HG03280 (cell line): Measurements from ENCODE around the gene PSG2.
"Not testable (repeated sequence)": the region's sequence is repeated elsewhere in the genome, so short reads cannot be mapped to it uniquely, and the experiment has no call there.

Source experiments
- ATAC-seq: cut with Tn5 transposase; IDR thresholded peaks from one replicate; pipeline ENCODE4 v1.9.1; 2021; ENCODE audit warnings: mild to moderate bottlenecking, moderate library complexity; ENCODE audit not compliant: unreplicated experiment

The PSG2 gene

DNA sequence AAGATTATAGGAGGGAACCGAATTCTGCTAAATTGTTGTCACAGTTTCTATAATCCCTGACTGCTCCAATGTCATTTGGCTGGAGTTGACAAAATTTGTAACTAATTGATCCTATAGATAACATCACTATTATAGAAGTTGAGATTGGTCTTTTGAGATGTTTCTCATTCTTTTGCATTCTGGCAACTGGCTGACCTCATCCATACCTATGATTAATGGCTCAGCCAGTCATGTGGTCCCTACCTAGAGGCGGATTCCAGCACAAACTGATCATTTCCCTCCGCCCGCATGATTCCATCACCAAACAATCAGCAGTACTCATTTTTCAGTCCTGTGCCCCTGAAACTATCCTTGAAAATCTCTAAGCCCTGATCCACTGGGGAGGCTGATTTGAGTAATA, 4.2 kb downstream of the PSG2 start:
- ATAC-seq = no peak

DNA sequence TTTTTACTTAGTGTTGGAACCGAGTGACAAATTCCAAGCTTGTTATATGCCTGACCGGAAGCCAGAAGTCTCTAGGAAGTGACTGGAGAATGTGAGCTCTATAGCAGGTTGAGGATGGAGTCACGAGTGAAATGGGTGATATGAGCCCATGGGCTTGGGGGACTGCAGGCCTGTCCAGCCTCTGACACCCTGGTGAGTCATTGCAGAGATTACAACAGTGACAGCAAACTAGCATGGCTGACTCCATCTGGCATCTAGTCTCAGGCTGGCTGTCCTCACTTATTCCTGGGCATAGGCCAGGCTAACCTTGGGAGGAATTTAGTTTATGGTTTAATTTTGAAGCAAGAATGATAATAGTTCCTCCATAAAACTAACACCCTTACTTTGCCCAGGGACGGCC, 4.6 kb downstream of the PSG2 start:
- ATAC-seq = not testable (repeated sequence)

DNA sequence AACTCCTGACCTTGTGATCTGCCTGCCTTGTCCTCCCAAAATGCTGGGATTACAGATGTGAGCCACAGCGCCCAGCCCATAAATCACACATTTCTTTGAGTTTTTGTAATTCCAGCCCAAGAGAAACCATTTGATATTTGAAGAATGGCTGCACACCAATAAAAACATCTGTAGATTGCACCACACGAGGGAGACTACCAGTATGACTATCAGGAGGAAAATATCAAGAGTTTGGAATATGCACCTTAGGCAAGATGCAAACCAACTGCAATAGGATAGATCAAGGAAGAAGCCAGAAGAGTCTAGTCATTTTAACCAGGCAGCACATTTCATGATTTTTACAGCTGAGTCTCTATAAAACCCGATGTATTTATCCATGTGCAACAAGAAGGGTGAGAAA, 20.1 kb downstream of the PSG2 start:
- ATAC-seq = not testable (repeated sequence)

DNA sequence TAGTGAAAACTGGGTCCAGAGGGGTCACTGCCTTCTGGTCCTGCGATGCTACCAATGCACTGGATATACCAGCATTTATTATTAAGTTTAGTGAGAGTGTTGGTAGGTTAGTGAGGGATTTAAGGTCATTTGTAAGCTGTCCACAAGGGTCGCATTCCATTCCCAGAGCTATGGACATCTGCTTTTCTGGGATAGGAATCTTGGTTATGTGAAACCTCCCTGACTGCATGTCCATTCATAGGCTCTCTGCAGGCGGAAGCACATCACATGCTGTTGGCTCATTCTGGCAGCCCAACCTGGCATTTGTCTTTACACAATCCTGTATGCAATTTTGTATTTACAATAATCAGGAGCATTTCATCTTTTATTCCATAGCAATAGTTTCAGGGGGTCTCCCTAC, 21.2 kb downstream of the PSG2 start:
- not testable (repeated sequence) for ATAC-seq

DNA sequence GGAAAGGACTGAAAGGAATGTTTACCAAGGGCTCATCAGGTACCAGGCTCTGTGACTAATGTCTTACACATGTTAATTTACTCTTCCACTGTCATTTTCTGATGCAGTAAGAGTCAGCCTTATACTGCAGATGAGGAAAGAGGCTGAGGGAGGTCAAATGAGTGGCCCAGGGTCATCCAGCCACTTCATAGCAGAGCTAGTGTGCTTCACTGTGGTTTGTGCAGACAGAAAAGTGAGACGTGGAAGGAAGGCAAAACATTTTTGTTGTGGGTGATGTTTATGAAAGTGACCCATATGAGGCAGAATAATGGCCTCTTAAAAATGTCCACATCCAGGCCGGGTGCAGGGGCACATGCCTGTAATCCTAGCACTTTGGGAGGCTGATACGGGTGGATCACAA, 22.2 kb downstream of the PSG2 start:
- ATAC-seq = not testable (repeated sequence)

DNA sequence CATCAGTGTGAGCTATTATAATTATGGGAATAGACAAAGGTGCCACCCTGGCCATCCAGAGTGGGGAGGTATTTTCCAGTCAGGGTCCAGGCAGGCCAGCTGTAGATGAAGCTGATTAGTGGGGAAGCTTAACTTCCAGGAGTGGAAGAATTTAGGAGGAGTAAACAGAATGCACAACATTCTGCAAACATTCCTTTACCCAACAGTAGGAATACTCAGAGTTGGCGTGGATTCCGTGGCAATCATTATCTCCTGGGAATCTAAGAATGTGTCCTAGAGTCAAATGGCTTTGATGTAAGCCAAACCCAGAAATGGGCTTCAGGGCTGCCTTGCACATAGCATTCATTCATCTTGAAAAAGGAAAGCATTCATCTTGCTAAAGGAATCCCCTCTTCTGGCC, 23.0 kb downstream of the PSG2 start:
- not testable (repeated sequence) for ATAC-seq

DNA sequence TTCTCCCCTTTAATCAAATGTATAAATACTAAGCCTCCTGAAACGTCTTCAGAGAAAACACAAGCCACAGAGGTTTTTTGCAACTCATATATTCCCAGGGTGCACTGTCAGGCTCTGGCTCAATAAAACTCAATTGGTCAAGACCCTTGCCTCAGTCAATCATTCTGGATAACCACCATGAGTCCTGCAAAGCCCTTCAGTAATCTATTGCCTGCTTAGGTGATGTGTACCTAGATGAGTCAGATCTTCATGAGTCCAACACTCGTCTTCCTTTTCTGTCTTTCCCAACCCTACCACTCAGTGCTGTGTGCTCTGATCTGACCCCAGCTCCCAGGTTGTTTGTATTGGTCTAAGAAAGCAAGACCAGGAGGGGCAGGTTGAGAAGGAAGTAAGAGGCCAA, 24.1 kb downstream of the PSG2 start:
- ATAC-seq = not testable (repeated sequence)

DNA sequence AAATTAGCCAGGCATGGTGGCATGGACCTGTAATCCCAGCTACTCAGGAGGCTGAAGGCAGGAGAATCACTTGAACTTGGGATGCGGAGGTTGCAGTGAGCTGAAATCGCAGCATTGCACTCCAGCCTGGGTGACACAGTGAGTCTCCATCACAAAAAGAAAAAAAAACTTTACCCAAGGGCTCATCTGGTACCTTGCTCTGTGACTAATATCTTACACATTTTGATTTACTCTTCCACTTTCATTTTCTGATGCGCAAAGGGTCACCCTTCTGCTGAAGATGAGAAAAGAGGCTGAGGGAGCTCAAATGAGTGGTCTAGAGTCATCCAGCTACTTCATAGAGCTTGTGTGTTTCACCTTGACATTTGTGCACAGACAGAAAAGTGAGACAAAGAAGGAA, 34.5 kb downstream of the PSG2 start:
- ATAC-seq = not testable (repeated sequence)

DNA sequence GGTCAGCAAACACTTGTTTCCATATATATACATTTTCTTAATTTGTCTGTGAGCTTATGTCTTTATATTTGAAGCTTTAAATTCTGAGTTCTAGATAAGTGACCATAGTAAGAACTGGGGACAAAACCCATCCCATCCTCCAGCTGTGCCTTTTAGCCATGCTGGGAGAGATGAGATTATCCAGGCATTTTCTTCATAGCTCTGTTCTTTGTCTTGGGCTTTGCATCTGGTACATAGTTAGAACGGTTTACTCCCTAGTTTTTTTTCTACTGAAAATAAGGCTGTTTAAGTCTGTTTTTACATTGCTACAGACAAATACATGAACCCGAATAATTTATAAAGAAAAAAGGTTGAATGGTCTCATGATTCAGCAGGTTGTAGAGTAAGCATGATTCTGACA, 35.9 kb downstream of the PSG2 start:
- not testable (repeated sequence) for ATAC-seq

DNA sequence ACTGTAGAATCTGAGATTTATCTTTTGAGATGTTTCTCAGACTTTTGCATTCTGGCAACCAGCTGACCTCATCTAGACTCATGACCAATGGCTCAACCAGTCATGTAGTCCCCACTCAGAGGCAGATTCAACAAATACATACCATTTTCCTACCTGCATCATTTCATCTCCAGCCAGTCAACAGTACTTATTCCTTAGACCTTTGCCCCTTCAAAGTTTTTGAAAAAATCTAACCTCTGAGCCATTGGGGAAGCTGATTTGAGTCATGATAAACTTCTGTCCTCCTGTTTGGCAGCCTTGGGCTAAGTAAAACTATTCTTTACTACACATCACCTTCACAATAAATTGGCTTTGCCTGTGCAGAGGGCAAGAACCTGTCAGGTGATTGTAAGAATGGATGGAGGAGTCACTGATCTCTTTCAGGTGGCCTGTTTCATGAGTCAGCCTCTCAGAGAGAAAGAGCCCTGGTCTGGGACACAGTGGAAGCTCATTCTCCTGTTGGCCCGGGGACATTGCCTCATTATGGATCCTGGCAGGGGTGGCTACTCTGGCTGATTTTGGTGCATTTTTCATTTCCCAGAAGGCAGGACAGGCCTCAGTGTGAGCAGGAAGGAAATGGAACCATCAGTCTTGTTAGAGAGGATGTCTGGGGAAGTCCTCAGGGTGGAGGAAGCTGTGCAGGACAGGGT, 38.9 kb downstream of the PSG2 start:
- ATAC-seq = not testable (repeated sequence)

DNA sequence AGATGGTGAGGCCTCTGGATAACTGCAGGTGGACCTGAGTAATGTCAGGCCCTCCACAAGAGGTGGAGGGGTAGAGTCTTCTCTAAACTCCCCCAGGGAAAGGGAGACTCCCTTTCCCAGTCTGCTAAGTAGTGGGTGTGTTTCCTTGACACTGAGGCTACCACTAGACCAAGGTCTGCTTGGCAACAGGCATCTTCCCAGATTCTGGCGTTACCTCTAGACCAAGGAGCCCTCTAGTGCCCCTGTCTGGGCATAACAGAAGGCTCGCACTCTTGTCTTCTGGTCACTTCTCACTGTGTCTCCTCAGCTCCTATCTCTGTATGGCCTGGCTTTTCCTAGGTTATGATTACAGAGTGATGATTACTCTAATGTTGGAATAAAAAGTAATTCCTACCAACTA, 50.9 kb downstream of the PSG2 start:
- not testable (repeated sequence) for ATAC-seq

DNA sequence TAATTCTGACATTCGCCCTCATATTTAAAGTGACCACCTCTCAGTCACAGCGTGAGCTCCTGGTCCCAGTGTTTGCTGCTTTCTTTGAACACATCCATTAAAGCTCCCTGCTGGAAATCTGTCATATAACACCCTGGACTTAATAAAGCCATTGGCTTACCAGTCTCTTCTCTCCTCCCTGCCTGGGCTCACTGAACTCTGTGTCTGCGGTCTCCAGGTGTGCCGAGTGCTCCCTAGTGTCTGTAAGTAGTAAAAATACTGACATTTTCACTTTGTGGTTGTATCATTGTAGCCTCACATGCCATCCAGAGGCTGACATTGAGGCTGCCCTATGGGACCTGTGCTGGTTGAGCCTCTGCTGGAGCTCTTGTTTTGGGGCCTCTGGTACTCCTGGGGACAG, 53.6 kb downstream of the PSG2 start:
- no peak for ATAC-seq

DNA sequence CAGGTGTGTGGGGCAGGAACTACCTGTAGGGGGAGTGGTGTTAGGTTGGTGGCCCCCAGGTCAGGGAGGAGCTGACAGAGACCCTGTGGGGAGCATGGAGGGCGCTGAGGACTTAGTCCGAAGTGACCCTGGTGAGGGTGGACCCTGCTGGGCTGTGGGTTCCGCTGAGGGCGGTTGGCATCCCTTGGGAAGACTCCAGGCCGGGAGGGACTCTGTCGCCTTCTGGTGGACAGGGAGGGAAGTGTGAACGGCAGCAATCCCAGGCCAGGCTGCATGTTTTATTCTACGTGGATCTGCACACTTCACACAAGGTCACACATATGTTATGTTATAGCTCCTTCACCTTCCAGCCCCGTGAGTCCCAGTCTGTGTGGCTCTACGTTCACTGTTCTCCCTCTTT, 54.5 kb downstream of the PSG2 start:
- ATAC-seq = not testable (repeated sequence)

DNA sequence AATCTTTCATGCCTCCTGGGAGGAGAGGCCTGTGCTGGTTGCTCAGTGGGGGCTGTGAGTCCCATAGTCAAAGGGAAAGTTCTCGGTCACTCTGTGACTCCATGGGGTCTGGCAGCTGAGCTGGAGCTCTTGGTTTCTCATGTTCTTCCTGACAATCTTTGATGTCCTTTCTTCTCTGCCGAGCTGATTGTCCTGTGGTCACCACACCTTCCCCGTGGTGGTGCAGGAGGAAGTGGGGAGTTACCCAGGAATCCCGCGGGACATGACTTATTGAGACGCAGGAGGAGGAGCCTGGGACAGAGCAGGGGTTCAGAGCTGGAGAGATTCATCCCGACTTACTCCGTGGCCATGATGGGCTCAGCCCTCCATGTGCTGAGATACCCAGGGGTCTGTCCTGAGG, 55.4 kb downstream of the PSG2 start:
- not testable (repeated sequence) for ATAC-seq

DNA sequence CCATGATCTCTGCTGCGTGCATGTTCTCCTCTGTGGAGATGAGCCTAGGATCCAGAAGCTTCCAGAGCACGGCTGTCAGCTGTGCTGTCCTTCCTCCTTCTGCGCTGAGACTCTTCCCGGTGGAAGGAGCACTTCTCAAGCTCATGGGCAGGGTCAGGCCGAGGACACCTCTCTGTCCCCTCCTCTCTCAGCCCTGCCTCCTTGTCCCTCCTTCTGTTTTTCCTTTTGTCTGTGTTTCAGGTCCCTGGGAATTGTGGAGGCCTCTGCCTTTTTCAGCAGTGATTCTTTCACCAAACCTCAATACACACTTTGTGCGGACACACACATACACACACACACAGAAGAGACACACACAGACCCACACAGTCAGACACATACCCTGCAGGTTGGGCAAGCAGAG, 56.1 kb downstream of the PSG2 start, which contains the start of gene PSG11:
Gene PSG11, minus strand, starts transcription at position 101 of the 400 bp plus-strand sequence. Its CDS starts 97 bp downstream, at position 4.
- not testable (repeated sequence) for ATAC-seq

DNA sequence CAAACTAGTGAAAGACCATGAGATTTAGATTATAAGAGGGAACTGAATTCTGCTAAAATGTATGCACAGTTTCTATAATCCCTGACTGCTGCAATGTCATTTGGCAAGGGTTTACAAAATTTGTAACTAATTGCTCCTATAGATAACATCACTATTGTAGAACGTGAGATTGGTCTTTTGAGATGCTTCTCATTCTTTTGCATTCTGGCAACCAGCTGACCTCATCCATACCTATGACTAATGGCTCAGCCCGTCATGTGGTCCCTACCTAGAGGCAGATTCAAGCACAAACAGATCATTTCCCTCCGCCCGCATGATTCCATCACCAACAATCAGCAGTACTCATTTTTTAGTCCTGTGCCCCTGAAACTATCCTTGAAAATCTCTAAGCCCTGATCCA, 60.4 kb downstream of the PSG2 start:
- not testable (repeated sequence) for ATAC-seq

DNA sequence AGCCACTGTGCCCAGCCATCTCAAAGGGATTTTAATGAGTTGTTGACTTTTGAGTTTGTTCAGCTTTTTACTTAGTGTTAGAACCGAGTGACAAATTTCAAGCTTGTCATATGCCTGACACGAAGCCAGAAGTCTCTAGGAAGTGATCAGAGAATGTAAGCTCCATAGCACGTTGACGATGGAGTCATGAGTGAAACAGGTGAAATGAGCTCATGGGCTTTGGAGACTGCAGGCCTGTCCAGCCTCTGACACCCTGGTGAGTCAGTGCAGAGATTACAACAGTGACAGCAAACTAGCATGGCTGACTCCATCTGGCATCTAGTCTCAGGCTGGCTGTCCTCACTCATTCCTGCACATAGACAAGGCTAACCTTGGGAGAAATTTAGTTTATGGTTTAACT, 60.9 kb downstream of the PSG2 start:
- ATAC-seq = not testable (repeated sequence)

DNA sequence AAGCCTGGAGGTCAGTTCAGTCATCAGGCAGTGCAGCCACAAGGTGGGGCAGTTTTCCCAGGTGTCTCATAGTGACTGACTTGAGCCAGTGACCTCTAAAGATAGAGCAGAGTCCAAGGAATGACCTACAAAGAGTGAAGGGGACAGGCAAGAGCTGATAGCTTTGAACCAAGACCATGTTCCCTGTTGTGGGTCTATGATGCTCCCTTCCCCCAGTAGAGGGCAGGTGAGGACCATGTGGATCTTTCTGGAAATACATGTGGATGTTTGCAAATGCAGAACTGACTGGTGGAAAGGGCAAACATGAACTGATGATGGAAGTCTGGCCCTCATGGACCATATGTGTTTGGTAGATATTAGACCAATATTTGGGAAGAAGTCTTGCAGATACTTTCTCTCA, 62.9 kb downstream of the PSG2 start:
- not testable (repeated sequence) for ATAC-seq
